Smooth muscle cell (in vitro differentiated cells): ENCODE results near the gene TMPRSS6. TPM values are rescaled to one million over a fixed set of nuclear protein-coding genes. Genes with fewer than 3 reads are reported as not detected.

Source experiments
- DNase-seq: peaks from one replicate; lab custom pipeline; 2025; ENCODE audit not compliant: unreplicated experiment; lab: John Stamatoyannopoulos, UW
- H2AFZ ChIP-seq: fragments of 200-600 bp; sonication (generic); 2 replicates; pipeline ENCODE4 v1.6.0; 2016; ENCODE audit warnings: antibody characterized with exemption, low read depth, mild to moderate bottlenecking
- H3F3A ChIP-seq: fragments of 200-600 bp; sonication (generic); 2 replicates; pipeline ENCODE4 v1.6.0; 2017; ENCODE audit warnings: antibody characterized with exemption, low read depth
- H3K27ac ChIP-seq: fragments of 200-600 bp; sonication (generic); 2 replicates; pipeline ENCODE4 v1.5.1; 2016; ENCODE audit warnings: low read depth, mild to moderate bottlenecking
- H3K27me3 ChIP-seq: fragments of 200-600 bp; sonication (generic); 2 replicates; pipeline ENCODE4 v1.6.1; 2016; ENCODE audit warnings: low read depth, mild to moderate bottlenecking
- H3K36me3 ChIP-seq: fragments of 200-600 bp; sonication (generic); 2 replicates; pipeline ENCODE4 v1.5.1; 2016; ENCODE audit warnings: low read depth
- H3K4me1 ChIP-seq: fragments of 200-600 bp; sonication (generic); 2 replicates; pipeline ENCODE4 v1.5.1; 2016; ENCODE audit warnings: low read depth
- H3K4me2 ChIP-seq: fragments of 200-600 bp; sonication (generic); 2 replicates; pipeline ENCODE4 v1.6.0; 2016; ENCODE audit warnings: mild to moderate bottlenecking
- H3K4me3 ChIP-seq: fragments of 200-600 bp; sonication (generic); 2 replicates; pipeline ENCODE4 v1.5.1; 2016; ENCODE audit warnings: mild to moderate bottlenecking
- H3K79me2 ChIP-seq: fragments of 200-600 bp; sonication (generic); 2 replicates; pipeline ENCODE4 v1.6.0; 2016; ENCODE audit warnings: low read depth, mild to moderate bottlenecking
- H3K9ac ChIP-seq: fragments of 200-600 bp; sonication (generic); 2 replicates; pipeline ENCODE4 v1.6.0; 2016; ENCODE audit warnings: low read depth
- H3K9me3 ChIP-seq: fragments of 200-600 bp; sonication (generic); replicated peaks from 2 replicates; pipeline ENCODE4 v1.5.1; 2016; ENCODE audit warnings: low read depth
- H4K20me1 ChIP-seq: fragments of 200-600 bp; sonication (generic); 2 replicates; pipeline ENCODE4 v1.6.0; 2016; ENCODE audit warnings: low read depth
- CTCF ChIP-seq: fragments of 200-600 bp; sonication (generic); IDR thresholded peaks from 2 replicates; pipeline ENCODE4 v1.5.1; 2017; ENCODE audit warnings: borderline replicate concordance, mild to moderate bottlenecking, antibody characterized with exemption; ENCODE audit not compliant: insufficient read depth, poor library complexity, severe bottlenecking
- WGBS: methylation state at CpG from one replicate; pipeline ENCODE4 v1.1.7; 2016; ENCODE audit warnings: low lambda C conversion rate; 5-methylcytosine and 5-hydroxymethylcytosine counted together
- polyA plus RNA-seq: library from polyadenylated mRNA; unstranded; fragments of >200 nt; fragmentation: Nextera tagmentation; extraction: Ambion mirVana; gene quantifications from 2 replicates; pipeline ENCODE4 v1.2.1, GENCODE V29; 2016
- total RNA-seq: library from RNA; depleted of rRNA; stranded (reverse); fragments of >200 nt; gene quantifications from 2 replicates; pipeline ENCODE4 v1.2.3, GENCODE V29; 2014

TMPRSS6 gene
- total and polyA plus RNA-seq, 2 experiments from 2014 or later = not detected

- H3K4me2 ChIP-seq = no peak overlapping the region
- WGBS = 64% methylated on average over 18 of the region's 18 CpGs
- no peaks in the 10 kb centered on the region for H3K79me2 ChIP-seq
- H3F3A ChIP-seq = peaks cover 3% of the 10 kb centered on the region
- DNase-seq = no peak
- no peak overlapping the region for H3K9ac ChIP-seq
- no peak overlapping the region for H3K27ac ChIP-seq
- no peaks in the 10 kb centered on the region for H3K27me3 ChIP-seq
- H3K4me1 ChIP-seq = no peaks in the 10 kb centered on the region
- H3K36me3 ChIP-seq = no peaks in the 10 kb centered on the region
- no peaks in the 10 kb centered on the region for H3K9me3 ChIP-seq
- no peak overlapping the region for H3K4me3 ChIP-seq
- H4K20me1 ChIP-seq = peaks cover 4% of the 10 kb centered on the region
- no peak overlapping the region for H2AFZ ChIP-seq
- no peak for TF ChIP-seq CTCF
Measured at GRCh38 chr22:37032535-37033460, 76.7 kb downstream of the TMPRSS6 start.

- no peak for TF ChIP-seq CTCF
- Histone ChIP-seq H3K9ac (no peak overlapping the region), H3K79me2 (no peaks in the 10 kb centered on the region), H3K4me1 (no peaks in the 10 kb centered on the region), H3F3A (peaks cover 3% of the 10 kb centered on the region), H3K36me3 (no peaks in the 10 kb centered on the region), H3K27ac (no peak overlapping the region), H2AFZ (no peak overlapping the region), H3K4me3 (no peak overlapping the region), H4K20me1 (peaks cover 7% of the 10 kb centered on the region), H3K9me3 (no peaks in the 10 kb centered on the region), H3K4me2 (no peak overlapping the region), H3K27me3 (no peaks in the 10 kb centered on the region)
- DNase-seq = no peak
- WGBS = 55% methylated on average over 2 of the region's 2 CpGs
Measured at GRCh38 chr22:37032134-37032534, 77.4 kb downstream of the TMPRSS6 start.

- WGBS = 83% methylated on average over 14 of the region's 14 CpGs
- no peak overlapping the region for H2AFZ ChIP-seq
- H3K27me3 ChIP-seq = no peaks in the 10 kb centered on the region
- no peak for TF ChIP-seq CTCF
- H4K20me1 ChIP-seq = peaks cover 17% of the 10 kb centered on the region
- no peaks in the 10 kb centered on the region for H3K4me1 ChIP-seq
- no peaks in the 10 kb centered on the region for H3K9me3 ChIP-seq
- H3F3A ChIP-seq = peaks cover 3% of the 10 kb centered on the region
- no peak overlapping the region for H3K9ac ChIP-seq
- H3K36me3 ChIP-seq = no peaks in the 10 kb centered on the region
- no peak overlapping the region for H3K4me2 ChIP-seq
- no peak for DNase-seq
- H3K4me3 ChIP-seq = no peak overlapping the region
- H3K27ac ChIP-seq = no peak overlapping the region
- H3K79me2 ChIP-seq = no peaks in the 10 kb centered on the region
Measured at GRCh38 chr22:37030560-37031281, 78.8 kb downstream of the TMPRSS6 start.
